CD4-positive, alpha-beta T cell treated with Interleukin-10 for 1 hour (primary cell): ENCODE results near the gene POU5F2.

Experiments used
- DNase-seq: peaks from one replicate; pipeline ENCODE4 v3.0.0-alpha.2; 2020

Gene POU5F2

GRCh38 chr5:93715761-93716160 is 25.6 kb downstream of the POU5F2 start:
- DNase-seq: no peak

GRCh38 chr5:93715327-93715726 is 26.1 kb downstream of the POU5F2 start:
- DNase-seq: no peak

GRCh38 chr5:93708442-93708841 is 33.0 kb downstream of the POU5F2 start:
- DNase-seq: no peak

- no peak for DNase-seq
Measured at GRCh38 chr5:93705896-93706295, 35.5 kb downstream of the POU5F2 start.

GRCh38 chr5:93704996-93705395 is 36.4 kb downstream of the POU5F2 start:
- DNase-seq: no peak

- no peak for DNase-seq
Measured at GRCh38 chr5:93691997-93692396, 49.4 kb downstream of the POU5F2 start.
